Endothelial cell of umbilical vein (primary cell): ENCODE measurements around the gene CCDC59. TPM values are rescaled to one million over a fixed set of nuclear protein-coding genes. Genes with fewer than 3 reads are reported as not detected.

Experiments
- BruUV-seq: library from RNA; stranded (reverse); fragments of 400-500 nt; replicated peaks from 2 replicates; lab custom pipeline; 2021; lab: Mats Ljungman, UMichigan
- CTCF ChIA-PET: fragments of 300-600, 350-600 bp; sonication (Branson Sonifier 250); formaldehyde crosslinking; loops from one replicate; lab custom pipeline; 2021; ENCODE audit warnings: antibody characterized with exemption, inconsistent platforms; lab: Charles Lee
- POLR2A ChIA-PET: fragments of 300-600, 350-600 bp; sonication (Branson Sonifier 250); formaldehyde crosslinking; loops from one replicate; lab custom pipeline; 2021; ENCODE audit warnings: antibody characterized with exemption, inconsistent platforms; lab: Charles Lee
- DNase-seq: peaks from one replicate; pipeline ENCODE4 v3.0.0-alpha.2; 2011; ENCODE audit warnings: low read depth, low spot score
- FAIRE-seq: peaks from 2 replicates; lab custom pipeline; 2011; peaks lifted over from hg19 to GRCh38; lab: Jason Lieb, UNC
- H2AFZ ChIP-seq: 2 replicates; pipeline ENCODE4 v1.6.0; 2012; ENCODE audit warnings: low read depth, low read length, control low read depth, inconsistent platforms
- H3K27ac ChIP-seq: 2 replicates; pipeline ENCODE4 v1.5.1; 2011; ENCODE audit warnings: low read depth, mild to moderate bottlenecking, control low read depth, low read length, moderate library complexity; ENCODE audit not compliant: insufficient read depth
- H3K27me3 ChIP-seq, 2 experiments: 2 replicates each; pipeline versions ENCODE4 v1.6.0 to v1.6.1; 2011; ENCODE audit warnings: low read length in 2 of 2, mixed read lengths in 1 of 2; ENCODE audit not compliant: control insufficient read depth in 2 of 2, insufficient read depth in 2 of 2
- H3K36me3 ChIP-seq, 2 experiments: 2 replicates in 1 of 2; 3 replicates in 1 of 2; pipeline ENCODE4 v1.5.1; 2011; ENCODE audit warnings: low read length in 2 of 2, mild to moderate bottlenecking in 1 of 2, moderate library complexity in 1 of 2; ENCODE audit not compliant: control insufficient read depth in 2 of 2, insufficient read depth in 2 of 2; ENCODE audit errors: extremely low read depth in 1 of 2
- H3K4me1 ChIP-seq: 3 replicates; pipeline ENCODE4 v1.5.1; 2011; ENCODE audit warnings: mild to moderate bottlenecking, low read length; ENCODE audit not compliant: control insufficient read depth, insufficient read depth; ENCODE audit errors: extremely low read depth
- H3K4me2 ChIP-seq: 2 replicates; pipeline ENCODE4 v1.6.1; 2011; ENCODE audit warnings: low read length, control low read depth, mixed read lengths; ENCODE audit not compliant: insufficient read depth
- H3K4me3 ChIP-seq, 3 experiments: fragments of 200-600 bp in 1 of 3; sonication (generic), shearing (Covaris generic) in 1 of 3; replicated peaks in 1 of 3; 2 replicates each; pipeline ENCODE4 v1.5.1; 2011 to 2016; ENCODE audit warnings: control low read depth in 3 of 3, low read length in 3 of 3, mild to moderate bottlenecking in 2 of 3, inconsistent platforms in 1 of 3, low read depth in 1 of 3, moderate library complexity in 1 of 3; ENCODE audit not compliant: insufficient read depth in 1 of 3
- H3K79me2 ChIP-seq: 2 replicates; pipeline ENCODE4 v1.6.0; 2012; ENCODE audit warnings: low read length, inconsistent platforms; ENCODE audit not compliant: control insufficient read depth, insufficient read depth
- H3K9ac ChIP-seq: replicated peaks from 2 replicates; pipeline ENCODE3; 2011; ENCODE audit warnings: low read length, control low read depth; ENCODE audit not compliant: insufficient read depth; ENCODE audit errors: extremely low read depth
- H3K9me1 ChIP-seq: replicated peaks from 3 replicates; pipeline ENCODE4 v1.6.0; 2011; ENCODE audit warnings: mild to moderate bottlenecking, low read length; ENCODE audit not compliant: control insufficient read depth, insufficient read depth; ENCODE audit errors: extremely low read depth
- H3K9me3 ChIP-seq: replicated peaks from 2 replicates; pipeline ENCODE4 v1.5.1; 2012; ENCODE audit warnings: low read length, inconsistent platforms; ENCODE audit not compliant: control insufficient read depth, insufficient read depth
- H4K20me1 ChIP-seq: replicated peaks from 2 replicates; pipeline ENCODE3; 2011; ENCODE audit warnings: mild to moderate bottlenecking, low read length; ENCODE audit not compliant: control insufficient read depth, insufficient read depth; ENCODE audit errors: extremely low read depth
- EZH2 ChIP-seq: IDR thresholded peaks from 2 replicates; pipeline ENCODE4 v1.6.1; 2012; ENCODE audit warnings: borderline replicate concordance, low read depth, mild to moderate bottlenecking, moderate library complexity, low read length, inconsistent platforms; ENCODE audit not compliant: severe bottlenecking
- FOS ChIP-seq: IDR thresholded peaks from 2 replicates; pipeline ENCODE4 v1.6.1; 2011; ENCODE audit warnings: mild to moderate bottlenecking, low read length, moderate library complexity, borderline replicate concordance; ENCODE audit not compliant: insufficient read depth
- GATA2 ChIP-seq: IDR thresholded peaks from 2 replicates; pipeline ENCODE4 v1.7.0; 2011; ENCODE audit warnings: low read depth, mild to moderate bottlenecking, moderate library complexity, mixed read lengths, low read length; ENCODE audit not compliant: insufficient read length, insufficient read depth
- JUN ChIP-seq: IDR thresholded peaks from 2 replicates; pipeline ENCODE4 v1.6.1; 2011; ENCODE audit warnings: borderline replicate concordance, low read depth; ENCODE audit not compliant: insufficient read length, insufficient read depth
- MYC ChIP-seq: IDR thresholded peaks from one replicate; pipeline ENCODE4 v1.6.1; 2011; ENCODE audit warnings: mild to moderate bottlenecking, low read depth, low read length
- POLR2A ChIP-seq: IDR thresholded peaks from 2 replicates; pipeline ENCODE4 v1.6.1; 2012; ENCODE audit warnings: low read depth, mild to moderate bottlenecking, control low read depth, low read length
- POLR2AphosphoS5 ChIP-seq: IDR thresholded peaks from 2 replicates; pipeline ENCODE4 v1.6.1; 2012; ENCODE audit warnings: low read depth, mild to moderate bottlenecking, control low read depth, low read length, moderate library complexity; ENCODE audit not compliant: insufficient read depth
- dilution Hi-C: fragments of 300-500 bp; cut with MboI; formaldehyde crosslinking; loops from one replicate; pipeline ENCODE4 v1.15.0; 2019; ENCODE audit warnings: low sequenced_read_pairs; ENCODE audit not compliant: extremely low pct_ligation_motif_present
- intact Hi-C: fragments of 100-400 bp; cut with micrococcal nuclease; formaldehyde crosslinking; loops from one replicate; pipeline ENCODE4 v1.10.0; 2022
- polyA plus RNA-seq, 4 experiments: library from polyadenylated mRNA; depleted of rRNA in 3 of 4; stranded (reverse) in 3 of 4; unstranded in 1 of 4; fragments of >200 nt; gene quantifications; 2 replicates each; pipeline versions ENCODE4 v1.2.1 to v1.2.3, GENCODE V29; 2011 to 2012; ENCODE audit warnings: missing spikeins in 1 of 4
- total RNA-seq: library from RNA; stranded (reverse); gene quantifications from 2 replicates; pipeline ENCODE4 v1.2.3, GENCODE V29; 2021
- TF ChIP-seq, protein P1 (sequence below), 2 donors: IDR thresholded peaks; 1 replicate in 1 of 2; 2 replicates in 1 of 2; pipeline ENCODE4 v1.5.1; 2011; ENCODE audit warnings: low read length in 2 of 2, mild to moderate bottlenecking in 2 of 2, moderate library complexity in 2 of 2, control low read depth in 1 of 2, inconsistent platforms in 1 of 2, low read depth in 1 of 2; ENCODE audit not compliant: insufficient read depth in 1 of 2; ENCODE audit errors: extremely low read depth in 1 of 2
- TF ChIP-seq, protein P2 (sequence below): IDR thresholded peaks from 2 replicates; pipeline ENCODE4 v1.6.1; 2011; ENCODE audit not compliant: insufficient read depth, insufficient read length

CCDC59 gene
- total and polyA plus RNA-seq, 2 donors (not counting 3 experiments of a cell fraction or from before 2014, with no cell fraction given) = 12.1 to 45.4 TPM

DNA sequence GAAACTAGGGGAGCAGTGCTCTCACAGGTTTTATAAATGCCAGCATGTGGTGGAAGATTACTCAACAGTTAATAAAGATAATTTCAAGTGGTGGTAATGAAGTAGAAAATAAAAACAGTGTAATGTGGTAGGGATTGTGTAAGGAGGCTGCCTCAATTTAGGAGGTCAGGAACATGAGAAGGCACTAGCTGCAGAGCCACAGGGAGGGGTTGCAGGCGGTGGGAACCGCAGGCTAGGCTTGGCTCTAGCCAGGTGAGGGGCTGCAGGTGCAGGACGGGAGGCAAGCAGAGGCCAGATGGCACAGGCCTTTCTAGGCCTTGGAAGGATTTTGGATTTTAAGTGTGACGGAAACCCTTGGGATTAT, 910 bp upstream of the CCDC59 start:
- H3K4me2 ChIP-seq = peak overlapping the region; percentile 92
- H3K9ac ChIP-seq = peak overlapping the region; percentile 60
- H3K79me2 ChIP-seq = peaks cover 29% of the 10 kb centered on the region
- H3K9me1 ChIP-seq = no peaks in the 10 kb centered on the region
- ChIA-PET CTCF (interaction anchor here (1.2 kb wide), 5 partner anchors 9 to 716 kb away, joined by 3 to 10 read pairs (median 4); no protein-coding TSS in a partner anchor), POLR2A (interaction anchor here (1.2 to 1.6 kb wide), 2 partner anchors 26 to 327 kb away, joined by 4 to 6 read pairs; partner anchors contain the start of gene TMTC2)
- FAIRE-seq (no peak), DNase-seq (no peak)
- H3K27me3 ChIP-seq = no peaks in the 10 kb centered on the region
- H3K36me3 ChIP-seq = peaks cover 5 to 6% of the 10 kb centered on the region in 2 experiments
- H2AFZ ChIP-seq = peak overlapping the region; percentile 98
- H3K4me3 ChIP-seq = peak overlapping the region; percentile 51 to 82 (median 65)
- dilution Hi-C loops (no loop called here), intact Hi-C loops (no loop called here)
- H3K4me1 ChIP-seq = peaks cover 21% of the 10 kb centered on the region
- TF ChIP-seq POLR2A (no peak), FOS (no peak), JUN (no peak), MYC (no peak), EZH2 (no peak), GATA2 (no peak), POLR2AphosphoS5 (no peak)
- TF ChIP-seq, protein P1, sequence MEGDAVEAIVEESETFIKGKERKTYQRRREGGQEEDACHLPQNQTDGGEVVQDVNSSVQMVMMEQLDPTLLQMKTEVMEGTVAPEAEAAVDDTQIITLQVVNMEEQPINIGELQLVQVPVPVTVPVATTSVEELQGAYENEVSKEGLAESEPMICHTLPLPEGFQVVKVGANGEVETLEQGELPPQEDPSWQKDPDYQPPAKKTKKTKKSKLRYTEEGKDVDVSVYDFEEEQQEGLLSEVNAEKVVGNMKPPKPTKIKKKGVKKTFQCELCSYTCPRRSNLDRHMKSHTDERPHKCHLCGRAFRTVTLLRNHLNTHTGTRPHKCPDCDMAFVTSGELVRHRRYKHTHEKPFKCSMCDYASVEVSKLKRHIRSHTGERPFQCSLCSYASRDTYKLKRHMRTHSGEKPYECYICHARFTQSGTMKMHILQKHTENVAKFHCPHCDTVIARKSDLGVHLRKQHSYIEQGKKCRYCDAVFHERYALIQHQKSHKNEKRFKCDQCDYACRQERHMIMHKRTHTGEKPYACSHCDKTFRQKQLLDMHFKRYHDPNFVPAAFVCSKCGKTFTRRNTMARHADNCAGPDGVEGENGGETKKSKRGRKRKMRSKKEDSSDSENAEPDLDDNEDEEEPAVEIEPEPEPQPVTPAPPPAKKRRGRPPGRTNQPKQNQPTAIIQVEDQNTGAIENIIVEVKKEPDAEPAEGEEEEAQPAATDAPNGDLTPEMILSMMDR (IDR thresholded peaks at IDR 0.05; ENCODE audit: extremely low read depth in 1 of 2, insufficient read depth in 1 of 2, low read depth in 1 of 2, low read length in 2 of 2) = no peak
- TF ChIP-seq, protein P2, sequence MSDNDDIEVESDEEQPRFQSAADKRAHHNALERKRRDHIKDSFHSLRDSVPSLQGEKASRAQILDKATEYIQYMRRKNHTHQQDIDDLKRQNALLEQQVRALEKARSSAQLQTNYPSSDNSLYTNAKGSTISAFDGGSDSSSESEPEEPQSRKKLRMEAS = no peak
- H3K9me3 ChIP-seq = no peaks in the 10 kb centered on the region
- H4K20me1 ChIP-seq = no peaks in the 10 kb centered on the region
- H3K27ac ChIP-seq = no peak overlapping the region
- BruUV-seq = no TSS peak
